ENCODE results near the gene ZNF423. TPM values are rescaled to one million over a fixed set of nuclear protein-coding genes. Genes with fewer than 3 reads are reported as not detected.
A peak's percentile ranks its signal among the peaks of the same experiment; 100 is the strongest.

ZNF423 gene
- total RNA-seq, 1 donor: 0.81 TPM

DNA sequence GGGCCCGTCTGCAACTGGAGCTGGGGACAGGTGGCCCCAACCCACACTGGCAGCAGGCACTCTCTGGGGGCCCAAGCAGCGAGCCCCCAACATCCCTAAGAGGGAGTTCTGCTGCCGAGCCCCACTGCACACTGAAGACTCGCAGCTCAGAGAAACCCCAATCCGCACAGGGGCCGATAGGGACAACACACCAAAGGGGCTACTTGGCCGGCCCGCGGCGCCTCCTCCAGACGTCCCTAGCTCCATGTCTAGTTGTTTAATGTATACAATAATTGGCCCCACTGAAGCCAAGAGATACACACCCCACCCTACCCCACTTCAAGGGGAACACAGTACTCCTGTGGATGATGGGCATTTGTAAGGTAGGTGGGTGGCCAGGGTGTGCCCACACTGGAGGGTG lies 62.7 kb downstream of the ZNF423 start:
- no peak for DNase-seq (ENCODE audit: low read depth in 2 of 3, low spot score in 2 of 3)

DNA sequence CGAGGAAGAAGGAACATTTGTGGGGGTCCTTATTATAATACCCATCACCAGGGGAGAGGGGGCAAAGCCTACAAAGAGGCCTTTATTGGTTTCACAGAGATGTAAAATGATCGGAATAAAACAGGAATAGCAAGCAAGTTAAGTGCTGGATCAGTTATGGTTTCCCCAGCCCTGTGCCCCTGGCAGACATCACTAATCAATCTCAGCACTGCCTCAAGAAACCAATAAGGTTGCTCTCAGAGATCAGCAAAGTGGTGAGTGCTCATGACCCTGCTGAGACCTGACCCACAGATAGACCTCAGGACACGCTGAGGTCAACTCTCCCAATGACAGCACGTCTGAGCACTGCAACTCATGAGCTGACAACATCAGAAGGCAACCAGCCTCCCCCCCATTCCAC lies 66.3 kb downstream of the ZNF423 start:
- DNase-seq (ENCODE audit: low read depth in 2 of 3, low spot score in 2 of 3): no peak

DNA sequence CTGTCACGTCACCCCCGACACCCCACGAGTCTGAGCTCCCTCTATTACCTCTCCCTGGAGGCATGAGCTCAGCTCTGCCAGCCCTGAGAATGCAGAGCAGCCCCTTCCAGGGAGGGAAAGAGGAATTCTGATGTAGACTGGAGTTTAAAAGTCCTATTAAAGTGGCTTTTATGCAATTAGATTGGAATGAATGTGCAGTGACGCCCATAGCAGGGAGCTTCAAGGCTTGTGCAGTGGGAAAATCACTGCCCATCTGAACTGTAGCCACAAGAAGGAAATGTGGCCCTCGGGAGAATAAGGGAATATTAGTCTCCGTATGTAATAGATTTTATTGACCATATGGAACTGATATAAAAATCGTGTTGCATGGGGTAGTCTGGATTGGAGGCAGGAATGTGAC lies 66.9 kb downstream of the ZNF423 start:
- DNase-seq (ENCODE audit: low read depth in 2 of 3, low spot score in 2 of 3): no peak

DNA sequence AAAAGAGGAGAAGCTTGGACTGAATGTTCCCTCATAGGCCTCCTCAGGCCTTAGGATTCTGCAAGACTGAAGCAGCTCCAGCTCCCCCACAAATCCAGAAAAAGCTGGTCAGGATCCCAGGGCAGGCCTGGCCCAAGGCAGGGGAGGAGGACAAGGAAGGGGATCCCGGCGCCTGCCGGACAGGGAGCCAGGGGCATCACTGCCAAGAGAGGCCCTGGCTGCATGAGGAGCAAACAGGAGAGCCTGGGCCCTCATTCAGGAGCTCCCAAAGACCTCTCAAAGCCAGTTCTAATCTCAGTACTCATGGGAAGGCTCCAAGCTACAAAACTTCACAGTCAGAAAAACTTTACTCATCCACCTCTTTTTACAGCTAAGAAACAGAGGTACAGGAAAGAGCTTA lies 67.3 kb downstream of the ZNF423 start:
- no peak for DNase-seq (ENCODE audit: low read depth in 2 of 3, low spot score in 2 of 3)

DNA sequence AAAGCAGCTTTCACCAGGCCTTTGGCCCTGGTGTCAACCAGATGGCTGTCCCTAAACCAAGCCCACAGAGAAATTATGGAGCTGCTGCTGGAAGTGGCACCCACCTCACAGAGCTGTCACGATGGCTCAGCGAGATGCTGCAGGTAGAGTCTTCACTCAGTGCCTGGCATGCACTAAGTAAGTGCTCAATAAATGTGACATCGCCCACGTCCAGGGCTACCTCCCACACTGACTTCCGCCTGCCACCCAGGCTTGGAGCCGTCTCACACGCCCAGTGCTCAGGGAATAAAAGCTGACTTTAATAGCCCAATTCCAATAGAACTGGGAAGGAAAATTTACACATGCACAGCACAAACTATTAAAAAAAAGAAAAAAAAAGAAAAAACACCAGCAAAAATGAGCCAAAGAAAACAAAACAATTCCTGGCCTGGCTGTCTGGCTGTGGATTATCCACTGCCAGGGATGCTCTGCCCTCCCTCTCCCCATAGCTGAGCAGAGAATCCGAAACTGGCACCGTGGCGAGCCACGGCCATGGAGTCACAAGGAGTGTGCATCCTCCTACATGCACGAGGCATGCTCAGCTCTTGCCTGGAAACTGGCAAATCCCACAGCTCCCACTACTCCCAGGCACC lies 68.9 kb downstream of the ZNF423 start:
- DNase-seq (ENCODE audit: low read depth in 2 of 3, low spot score in 2 of 3): no peak

DNA sequence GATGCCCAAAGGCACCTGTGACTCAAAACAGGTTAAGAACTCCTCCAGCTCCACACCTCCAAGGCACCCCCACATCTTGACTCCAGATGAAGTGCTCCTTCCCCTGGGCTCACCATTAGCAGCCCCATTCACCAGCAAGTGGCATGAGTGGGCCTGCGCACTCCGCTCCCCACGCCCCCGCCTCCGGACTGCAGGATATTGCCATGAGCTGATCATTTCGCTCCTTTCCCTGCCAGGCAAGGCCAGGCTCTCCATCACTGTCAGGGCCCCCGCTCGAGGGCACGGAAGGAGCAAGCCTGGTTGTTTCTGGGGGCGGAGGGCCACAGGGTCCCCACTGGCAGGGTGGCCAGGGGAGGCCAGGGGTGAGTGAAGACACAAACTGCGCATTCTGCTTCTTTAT lies 69.9 kb downstream of the ZNF423 start:
- DNase-seq (ENCODE audit: low read depth in 2 of 3, low spot score in 2 of 3): no peak

DNA sequence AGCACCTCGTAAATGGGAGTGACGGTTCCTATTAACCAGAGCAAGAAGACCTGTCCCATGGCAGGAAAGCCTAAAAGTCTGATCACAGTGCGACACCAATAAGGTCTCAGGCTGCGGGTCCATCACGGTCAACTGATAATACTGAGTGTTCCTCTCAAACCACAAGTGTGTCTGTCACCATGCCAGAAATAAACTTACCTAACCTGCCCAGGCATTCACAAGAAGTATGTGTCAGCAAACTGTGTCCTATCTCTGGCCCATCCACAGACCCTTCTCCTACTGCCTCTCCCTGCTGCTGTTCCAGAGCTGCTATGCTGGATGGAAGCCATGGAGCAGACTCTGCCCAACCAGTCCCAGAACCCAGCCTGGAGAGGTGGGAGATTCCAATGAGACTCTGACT lies 73.5 kb downstream of the ZNF423 start:
- DNase-seq (ENCODE audit: low read depth in 2 of 3, low spot score in 2 of 3): no peak

DNA sequence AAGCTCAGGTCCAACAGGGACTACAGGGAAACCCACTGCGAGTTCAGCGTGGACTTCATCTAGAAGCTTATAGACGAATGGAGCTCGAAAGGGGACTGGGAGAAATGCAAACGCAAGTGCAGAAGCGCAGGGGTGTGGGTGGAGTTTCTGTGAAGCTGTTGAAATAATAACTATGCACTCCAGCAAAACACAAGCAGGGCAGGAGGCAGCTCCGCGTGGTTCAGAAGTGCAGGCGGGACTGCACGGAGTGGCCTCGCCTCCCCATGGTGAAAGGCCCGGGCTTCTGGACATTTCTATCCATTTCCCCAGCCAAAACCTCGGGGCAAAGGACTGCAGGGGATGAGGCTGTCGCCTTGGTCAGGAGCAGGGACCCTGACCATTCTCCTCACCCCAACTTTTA lies 74.5 kb downstream of the ZNF423 start:
- no peak for DNase-seq (ENCODE audit: low read depth in 2 of 3, low spot score in 2 of 3)

DNA sequence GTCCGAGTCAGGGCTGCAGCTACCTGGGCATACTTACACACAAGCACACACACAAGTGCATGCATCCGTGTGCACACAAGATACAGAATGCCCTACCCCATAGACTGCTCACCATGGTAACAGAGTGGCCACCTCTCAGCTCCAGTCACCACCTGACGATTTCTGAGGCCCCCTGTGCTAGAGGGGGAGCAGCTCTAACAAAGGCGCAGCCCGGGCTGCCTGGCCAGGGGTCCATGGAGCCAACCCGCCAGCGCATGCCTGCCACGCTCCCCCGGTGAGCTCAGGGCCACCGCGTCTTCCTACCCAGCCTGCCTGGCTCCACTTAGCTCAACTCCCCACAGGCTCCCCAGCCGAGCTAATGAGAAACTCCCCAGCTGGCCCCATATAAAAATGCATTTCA lies 75.5 kb downstream of the ZNF423 start:
- no peak for DNase-seq (ENCODE audit: low read depth in 2 of 3, low spot score in 2 of 3)

DNA sequence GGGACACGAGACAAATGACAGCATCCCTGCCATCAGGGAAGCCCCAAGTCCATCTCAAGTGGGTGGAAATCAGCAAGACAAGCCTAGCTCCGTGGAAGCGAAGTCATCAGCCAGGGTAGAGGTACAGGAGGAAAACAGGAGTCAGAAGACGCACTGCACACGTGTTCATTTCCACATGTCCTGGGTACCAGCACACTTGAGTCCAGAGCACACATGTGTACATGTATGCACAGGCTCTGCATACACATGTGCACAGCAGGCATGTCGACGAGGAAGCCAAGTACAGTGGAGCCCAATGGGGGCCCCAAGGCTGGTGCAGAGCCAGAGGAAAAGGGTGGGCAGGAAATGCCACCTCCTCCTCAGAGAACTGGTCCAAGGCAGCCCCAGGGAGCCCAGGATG lies 75.9 kb downstream of the ZNF423 start:
- no peak for DNase-seq (ENCODE audit: low read depth in 2 of 3, low spot score in 2 of 3)

DNA sequence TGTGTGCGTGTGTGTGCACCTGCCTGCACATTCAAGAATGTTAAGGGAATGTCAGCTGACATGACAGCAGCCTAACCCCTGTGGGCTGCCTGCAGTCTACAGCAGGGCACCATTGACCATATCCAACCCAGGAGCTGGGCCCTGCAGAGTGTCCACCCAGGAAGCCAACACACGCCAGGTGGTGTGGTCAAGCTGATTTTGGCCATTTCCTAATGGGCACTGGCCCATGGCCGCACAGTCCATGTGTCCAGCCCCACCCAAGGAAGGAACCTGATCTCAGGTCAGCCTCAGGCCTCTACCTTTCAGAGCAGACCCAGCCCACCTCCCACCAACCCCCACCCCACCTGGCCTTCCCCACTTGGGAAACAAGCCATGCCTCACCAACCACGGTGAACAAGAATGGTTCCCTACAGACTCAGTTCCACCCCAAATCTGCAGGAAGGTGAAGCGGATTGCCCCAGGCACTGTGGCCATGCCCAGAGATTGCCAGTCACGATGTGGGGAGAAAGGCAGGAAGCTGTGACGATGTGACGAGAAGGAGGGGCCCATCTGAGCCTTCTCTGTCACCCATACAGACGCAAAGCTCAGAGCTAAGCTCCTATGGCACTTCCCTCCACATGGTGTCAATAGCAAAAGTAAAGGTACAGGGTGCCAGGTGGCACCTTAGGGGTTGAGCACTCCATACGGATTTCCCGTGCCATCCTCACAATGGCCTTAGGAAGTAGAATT lies 77.5 kb downstream of the ZNF423 start:
- peak in 2 of 3 donors; percentile 43 to 70 for DNase-seq (ENCODE audit: low read depth in 2 of 3, low spot score in 2 of 3)

DNA sequence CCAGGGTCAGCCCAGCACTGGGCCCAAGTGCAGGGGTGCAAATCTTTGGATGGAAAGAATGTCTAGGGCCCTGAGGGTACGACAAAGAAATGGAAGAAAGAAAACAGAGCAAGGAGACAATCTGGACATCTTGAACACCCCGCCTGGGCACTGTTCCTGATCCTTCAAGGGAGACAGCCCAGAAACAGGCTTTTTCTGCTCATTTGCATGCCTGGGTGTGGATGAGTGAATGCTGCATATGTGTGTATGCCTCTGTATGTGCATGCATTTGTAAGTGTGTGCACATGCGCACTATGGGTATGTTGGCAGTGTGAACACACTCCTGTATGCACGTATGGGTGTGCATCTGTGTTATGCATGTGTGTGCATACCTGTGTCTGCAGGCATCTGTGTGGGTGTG lies 79.2 kb downstream of the ZNF423 start:
- DNase-seq (ENCODE audit: low read depth in 2 of 3, low spot score in 2 of 3): no peak

DNA sequence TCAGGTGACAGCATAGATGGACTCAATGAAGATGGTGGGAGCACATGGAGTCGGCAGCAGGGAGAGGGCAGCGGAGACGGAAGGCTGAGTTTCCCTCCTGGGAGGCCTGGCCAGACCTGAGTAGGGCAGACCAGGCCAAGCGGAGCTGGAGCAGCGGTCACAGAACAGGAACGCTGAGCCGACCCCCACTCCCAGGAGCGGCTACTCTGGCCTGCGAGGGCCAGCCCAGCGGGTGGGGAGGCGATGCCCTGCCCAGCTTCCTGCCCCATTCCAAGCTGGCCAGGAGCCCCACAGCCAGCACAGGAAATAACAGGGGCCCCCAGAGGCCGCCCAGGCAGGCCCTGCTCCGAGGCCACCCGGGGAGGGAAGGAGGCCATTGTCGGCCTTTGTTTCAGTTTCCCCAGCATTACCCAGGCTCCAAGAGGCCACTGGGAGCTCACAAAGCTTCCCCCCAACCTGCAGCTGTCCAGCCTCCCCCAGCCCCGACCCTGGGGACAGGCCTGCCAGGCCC lies 79.8 kb downstream of the ZNF423 start:
- DNase-seq (ENCODE audit: low read depth in 2 of 3, low spot score in 2 of 3): no peak

DNA sequence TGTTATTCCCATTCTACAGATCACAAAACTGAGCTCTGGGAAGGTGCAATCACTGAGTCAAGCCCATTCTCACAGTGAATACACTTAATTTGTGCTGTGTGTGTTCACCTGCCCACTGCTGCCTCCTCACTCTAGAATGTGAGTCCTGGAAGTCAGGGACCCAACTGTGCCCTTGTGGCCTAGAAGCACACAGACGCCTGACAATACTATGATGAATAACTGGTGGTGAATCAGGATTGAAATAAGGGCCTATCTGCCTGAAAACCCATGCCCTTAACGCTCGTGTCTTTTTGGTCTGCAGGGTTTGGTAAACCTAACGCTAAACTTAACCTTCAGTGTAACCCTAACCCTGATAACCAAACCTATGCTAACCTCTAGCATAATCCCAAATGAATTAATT lies 80.3 kb downstream of the ZNF423 start:
- no peak for DNase-seq (ENCODE audit: low read depth in 2 of 3, low spot score in 2 of 3)

DNA sequence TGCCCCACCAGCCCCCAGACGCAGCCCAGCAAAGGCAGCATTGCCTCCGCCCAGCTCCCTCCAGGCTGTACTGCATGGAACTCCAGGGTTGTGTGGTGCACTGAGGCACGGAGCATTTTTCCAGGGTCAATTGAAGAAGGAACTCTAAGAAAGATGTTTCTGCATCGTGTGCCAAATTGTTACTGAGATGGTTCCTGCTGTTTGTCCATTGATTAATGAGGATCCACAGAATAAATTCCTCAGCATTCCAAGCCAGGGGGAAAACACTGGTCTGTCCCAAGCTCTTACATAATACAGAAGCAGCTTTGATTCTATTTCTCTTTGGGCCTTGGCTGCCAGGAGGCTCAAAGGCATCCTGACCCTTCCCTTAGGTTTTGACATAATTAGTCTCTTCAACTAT lies 80.9 kb downstream of the ZNF423 start:
- no peak for DNase-seq (ENCODE audit: low read depth in 2 of 3, low spot score in 2 of 3)

DNA sequence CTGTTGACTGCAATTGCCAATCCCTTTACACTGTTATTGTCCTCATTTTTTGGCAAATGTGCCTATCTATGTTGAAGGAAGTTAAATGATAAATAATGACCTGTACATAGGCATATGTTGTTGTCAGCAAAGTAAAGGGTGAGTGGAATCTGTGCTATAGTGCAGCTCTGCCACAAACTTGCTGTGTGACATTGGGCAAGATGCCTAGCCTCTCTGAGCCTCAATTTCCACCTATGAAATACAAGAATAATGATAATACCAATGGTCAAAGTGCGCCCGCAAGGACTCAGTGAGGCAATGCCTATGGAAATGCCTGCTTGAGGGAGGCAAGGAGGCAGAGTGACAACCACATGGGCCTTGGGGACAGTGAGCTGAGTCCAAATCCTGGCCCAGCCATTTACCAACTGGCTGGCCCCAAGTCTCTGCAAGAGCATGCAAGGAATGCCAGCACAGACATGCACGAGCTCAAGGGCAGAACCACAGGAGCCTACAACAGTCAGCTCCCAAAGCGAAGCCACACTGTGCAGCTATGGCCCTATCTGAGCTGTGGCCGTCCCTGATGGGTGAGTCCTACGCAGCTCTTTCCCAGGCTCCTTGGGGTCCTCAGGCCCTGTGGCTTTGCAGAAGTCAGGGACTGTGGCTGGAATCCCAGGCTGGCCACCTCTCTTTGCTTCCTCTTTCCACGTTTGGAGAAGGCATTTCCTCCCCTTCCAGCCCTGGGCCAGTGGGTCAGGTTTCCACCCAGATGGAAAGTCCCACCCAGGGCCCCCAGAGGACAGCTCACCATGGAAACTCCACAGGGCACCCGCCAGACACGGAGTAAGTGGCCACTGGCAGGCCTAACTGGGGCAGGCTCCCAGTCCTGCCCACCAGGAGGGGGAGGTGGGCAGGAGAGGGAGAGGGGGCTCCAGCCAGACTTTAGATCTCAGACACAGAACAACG lies 82.1 kb downstream of the ZNF423 start:
- DNase-seq (ENCODE audit: low read depth in 2 of 3, low spot score in 2 of 3): no peak

DNA sequence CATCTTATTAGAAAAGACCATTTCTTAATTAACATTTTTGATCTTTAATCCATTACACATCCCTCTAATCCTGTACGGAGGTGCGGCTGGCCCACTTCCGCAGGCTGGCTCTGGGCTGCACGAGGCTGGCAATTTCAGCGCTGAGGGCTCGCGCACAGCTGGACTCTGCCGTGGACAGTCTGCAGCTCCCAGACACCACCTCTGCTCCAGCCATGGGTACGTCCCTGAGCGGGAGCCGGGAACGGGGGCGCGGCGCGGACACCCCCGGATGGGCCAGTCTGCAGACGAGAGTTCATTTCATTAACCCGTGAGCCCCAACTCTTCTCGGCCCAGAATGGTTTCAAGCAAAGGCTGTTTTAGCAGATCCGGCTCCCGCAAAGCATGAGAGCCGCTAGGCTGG lies 87.9 kb downstream of the ZNF423 start:
- no peak for DNase-seq (ENCODE audit: low read depth in 2 of 3, low spot score in 2 of 3)

DNA sequence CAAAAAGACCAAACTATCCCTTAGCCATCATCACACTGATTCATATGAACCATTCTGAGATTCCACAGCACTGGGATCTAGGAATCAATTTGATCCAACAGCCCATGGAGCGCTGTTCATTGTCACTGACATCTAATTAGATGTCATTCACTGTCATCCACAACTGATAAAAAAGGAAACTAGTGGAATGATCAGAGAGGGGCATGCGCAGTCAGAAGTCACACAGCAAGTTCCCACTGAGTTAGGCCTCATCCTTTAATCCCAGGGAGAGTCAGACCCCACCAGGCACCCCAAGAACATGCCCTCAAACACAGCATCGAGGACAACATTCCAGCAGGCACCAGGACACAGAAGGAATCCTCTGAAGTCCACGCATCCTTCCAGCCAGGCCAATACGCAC lies 88.5 kb downstream of the ZNF423 start:
- DNase-seq (ENCODE audit: low read depth in 2 of 3, low spot score in 2 of 3): no peak

DNA sequence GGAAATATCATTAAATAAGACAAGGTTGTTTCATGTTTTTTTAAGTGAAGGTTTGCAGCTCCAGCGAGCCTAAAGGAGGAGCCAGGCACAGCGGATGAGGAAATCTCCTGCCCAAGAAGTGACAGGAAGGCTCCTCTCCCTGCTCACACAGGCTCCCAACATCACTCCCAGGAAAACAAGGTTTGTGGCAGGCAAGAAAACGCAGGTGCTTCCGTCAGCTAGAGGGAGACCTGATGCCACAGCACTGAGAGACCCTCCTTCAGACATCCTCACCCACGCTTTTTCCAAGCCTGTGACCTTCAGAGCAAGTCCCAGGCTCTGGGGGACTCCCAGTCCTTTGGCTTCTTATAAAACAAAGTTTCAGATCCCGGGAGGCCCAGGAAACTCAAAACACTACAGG lies 89.7 kb downstream of the ZNF423 start:
- no peak for DNase-seq (ENCODE audit: low read depth in 2 of 3, low spot score in 2 of 3)

DNA sequence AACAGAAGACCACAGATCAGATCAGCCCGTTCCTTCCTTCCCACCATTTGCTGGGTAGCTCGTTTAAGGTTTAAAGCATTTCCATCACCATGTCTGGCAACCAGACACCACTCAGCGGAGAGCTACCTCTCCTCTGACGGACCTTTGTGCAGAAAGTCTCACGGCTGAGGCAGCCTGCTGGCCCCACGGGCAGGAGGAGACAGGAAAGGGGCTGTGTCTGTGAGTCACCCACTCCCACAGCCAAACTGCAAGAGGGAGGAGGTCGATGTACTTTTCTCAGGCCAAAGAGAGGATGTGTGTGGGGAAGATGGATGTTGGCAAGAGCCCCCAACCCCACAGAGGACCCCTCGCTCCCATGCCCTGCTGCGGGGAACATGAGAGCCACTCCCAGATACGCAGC lies 92.1 kb downstream of the ZNF423 start:
- DNase-seq (ENCODE audit: low read depth in 2 of 3, low spot score in 2 of 3): no peak

DNA sequence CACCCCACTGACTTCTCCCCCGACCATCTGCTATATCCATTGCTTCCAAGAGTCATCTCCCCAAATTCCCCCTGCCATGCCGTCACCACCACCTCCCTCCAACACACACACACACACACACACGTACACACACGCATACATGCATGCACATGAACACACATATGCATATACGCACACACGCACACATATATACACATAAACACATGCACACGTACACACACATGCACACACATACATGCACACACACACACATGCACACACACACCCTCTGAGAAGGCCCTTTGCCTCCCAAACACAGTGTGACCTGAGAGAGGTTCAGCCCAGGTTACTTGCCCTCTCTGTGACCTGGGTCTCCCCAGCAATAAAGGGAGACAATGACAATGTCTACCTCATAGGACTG lies 95.1 kb downstream of the ZNF423 start:
- no peak for DNase-seq (ENCODE audit: low read depth in 2 of 3, low spot score in 2 of 3)

All from hematopoietic multipotent progenitor cell (in vitro differentiated cells).